HEK293 (cell line): ENCODE results near the gene CCL24.

Source experiments
- CTCF ChIA-PET: fragments of 350-600 bp; formaldehyde crosslinking; extraction: SDS; loops from one replicate; lab custom pipeline; 2021; ENCODE audit warnings: antibody characterized with exemption; lab: Yijun Ruan, JAX
- POLR2A ChIA-PET: fragments of 300-600 bp; formaldehyde crosslinking; extraction: SDS; loops from one replicate; lab custom pipeline; 2020; ENCODE audit warnings: antibody characterized with exemption, inconsistent platforms; lab: Yijun Ruan, JAX
- H3K27ac ChIP-seq: fragments of 200-500 bp; sonication (Bioruptor generic); 2 replicates; pipeline ENCODE4 v1.5.1; 2014; ENCODE audit warnings: low read depth, low read length, control low read depth, inconsistent platforms; ENCODE audit errors: extremely low read depth
- H3K36me3 ChIP-seq, 2 experiments: fragments of 200-500 bp in 1 of 2; sonication (Bioruptor generic) in 1 of 2; 1 replicate in 1 of 2; 2 replicates in 1 of 2; pipeline ENCODE4 v1.5.1; 2014 to 2017; ENCODE audit warnings: inconsistent platforms in 2 of 2, low read length in 2 of 2; ENCODE audit not compliant: control insufficient read depth in 2 of 2, insufficient read depth in 1 of 2
- H3K4me1 ChIP-seq: fragments of 200-500 bp; sonication (Bioruptor generic); 2 replicates; pipeline ENCODE4 v1.5.1; 2014; ENCODE audit warnings: mild to moderate bottlenecking, low read length, inconsistent platforms; ENCODE audit not compliant: control insufficient read depth, insufficient read depth
- H3K4me3 ChIP-seq: 2 replicates; pipeline ENCODE4 v1.5.1; 2011; ENCODE audit warnings: low read depth, mild to moderate bottlenecking, control low read depth, low read length, moderate library complexity
- H3K9me3 ChIP-seq: fragments of 200-500 bp; sonication (Bioruptor generic); 2 replicates; pipeline ENCODE4 v1.5.1; 2014; ENCODE audit warnings: low read depth, low read length, inconsistent platforms; ENCODE audit not compliant: control insufficient read depth, insufficient read depth
- KLF9 ChIP-seq: fragments of 450-650 bp; formaldehyde crosslinking; IDR thresholded peaks from 2 replicates; pipeline ENCODE4 v1.5.1; 2016; ENCODE audit warnings: missing biosample characterization, missing genetic modification characterization, low read depth
- MZF1 ChIP-seq: fragments of 450-650 bp; formaldehyde crosslinking; IDR thresholded peaks from 2 replicates; pipeline ENCODE4 v1.5.1; 2017; ENCODE audit warnings: missing biosample characterization, missing genetic modification characterization, borderline replicate concordance
- PRDM10 ChIP-seq: fragments of 450-650 bp; formaldehyde crosslinking; IDR thresholded peaks from 2 replicates; pipeline ENCODE4 v1.5.1; 2016; ENCODE audit warnings: missing biosample characterization, missing genetic modification characterization
- RBAK ChIP-seq: fragments of 450-650 bp; formaldehyde crosslinking; IDR thresholded peaks from 2 replicates; pipeline ENCODE4 v1.5.1; 2016; ENCODE audit warnings: missing biosample characterization, missing genetic modification characterization
- TCF7L2 ChIP-seq: IDR thresholded peaks from 2 replicates; pipeline ENCODE4 v1.6.1; 2011; ENCODE audit warnings: low read depth, mild to moderate bottlenecking, inconsistent platforms, low read length, moderate library complexity, borderline replicate concordance
- ZBTB10 ChIP-seq: fragments of 450-650 bp; formaldehyde crosslinking; IDR thresholded peaks from 2 replicates; pipeline ENCODE4 v1.5.1; 2016; ENCODE audit warnings: missing biosample characterization, missing genetic modification characterization
- ZNF146 ChIP-seq: fragments of 450-650 bp; formaldehyde crosslinking; IDR thresholded peaks from 2 replicates; pipeline ENCODE4 v1.5.1; 2016; ENCODE audit warnings: missing biosample characterization, missing genetic modification characterization
- ZNF148 ChIP-seq: fragments of 450-650 bp; formaldehyde crosslinking; IDR thresholded peaks from 2 replicates; pipeline ENCODE4 v1.5.0; 2017; ENCODE audit warnings: missing biosample characterization, missing genetic modification characterization, borderline replicate concordance
- ZNF2 ChIP-seq: fragments of 450-650 bp; formaldehyde crosslinking; IDR thresholded peaks from 2 replicates; pipeline ENCODE4 v1.5.1; 2016; ENCODE audit warnings: missing biosample characterization, missing genetic modification characterization
- ZNF211 ChIP-seq: fragments of 450-650 bp; formaldehyde crosslinking; IDR thresholded peaks from 2 replicates; pipeline ENCODE4 v1.5.1; 2016; ENCODE audit warnings: low read depth, missing biosample characterization, missing genetic modification characterization
- ZNF223 ChIP-seq: fragments of 450-650 bp; formaldehyde crosslinking; IDR thresholded peaks from 2 replicates; pipeline ENCODE4 v1.5.1; 2016; ENCODE audit warnings: missing biosample characterization, missing genetic modification characterization
- ZNF239 ChIP-seq: fragments of 450-650 bp; formaldehyde crosslinking; IDR thresholded peaks from 2 replicates; pipeline ENCODE4 v1.5.1; 2016; ENCODE audit warnings: missing biosample characterization, missing genetic modification characterization
- ZNF248 ChIP-seq: fragments of 450-650 bp; formaldehyde crosslinking; IDR thresholded peaks from 2 replicates; pipeline ENCODE4 v1.5.1; 2017; ENCODE audit warnings: missing biosample characterization, missing genetic modification characterization
- ZNF548 ChIP-seq: fragments of 450-650 bp; formaldehyde crosslinking; IDR thresholded peaks from 2 replicates; pipeline ENCODE4 v1.5.1; 2016; ENCODE audit warnings: missing biosample characterization, missing genetic modification characterization
- ZNF580 ChIP-seq: fragments of 450-650 bp; formaldehyde crosslinking; IDR thresholded peaks from 2 replicates; pipeline ENCODE4 v1.5.1; 2016; ENCODE audit warnings: missing biosample characterization, missing genetic modification characterization
- ZNF677 ChIP-seq: fragments of 450-650 bp; IDR thresholded peaks from 2 replicates; pipeline ENCODE4 v1.5.0; 2018; ENCODE audit warnings: missing biosample characterization, mild to moderate bottlenecking, missing genetic modification characterization, moderate library complexity

Gene CCL24

GRCh38 chr7:75811894-75812678 lies 1.5 kb downstream of the CCL24 start:
- H3K4me1 ChIP-seq = no peaks in the 10 kb centered on the region
- H3K36me3 ChIP-seq = no peaks in the 10 kb centered on the region
- TF ChIP-seq ZNF548 (tag by site-specific recombination) (no peak), PRDM10 (0 out of 2 replicates have a peak, but pooled peaks have one; percentile 20)
- TF ChIP-seq, all 188 proteins: peak for 1
- POLR2A ChIA-PET = no interaction called here
- H3K4me3 ChIP-seq = no peak overlapping the region
- CTCF ChIA-PET = interaction anchor here (0.6 kb wide), 2 partner anchors 52 to 109 kb away, joined by 3 read pairs; no protein-coding TSS in a partner anchor
- H3K9me3 ChIP-seq = no peaks in the 10 kb centered on the region
- H3K27ac ChIP-seq = no peak overlapping the region

GRCh38 chr7:75809396-75809795 lies 4.2 kb downstream of the CCL24 start:
- TF ChIP-seq RBAK (tag by site-specific recombination) (no peak), ZNF2 (tag by site-specific recombination) (no peak), ZNF146 (tag by site-specific recombination) (no peak), ZNF248 (no peak), ZNF239 (tag by site-specific recombination) (no peak), TCF7L2 (no peak), KLF9 (tag by site-specific recombination) (no peak), ZNF677 (no peak), ZNF148 (tag by site-specific recombination) (no peak), MZF1 (no peak), ZNF211 (no peak), ZNF223 (tag by site-specific recombination) (no peak), ZBTB10 (no peak), ZNF580 (tag by site-specific recombination) (no peak)
- H3K9me3 ChIP-seq = no peaks in the 10 kb centered on the region
- H3K4me3 ChIP-seq = no peak overlapping the region
- POLR2A ChIA-PET = no interaction called here
- no peaks in the 10 kb centered on the region for H3K36me3 ChIP-seq
- CTCF ChIA-PET = no interaction called here
- no peaks in the 10 kb centered on the region for H3K4me1 ChIP-seq
- no peak overlapping the region for H3K27ac ChIP-seq
